ENCODE data around the gene ALOXE3.
"Not testable (repeated sequence)": the region's sequence is repeated elsewhere in the genome, so short reads cannot be mapped to it uniquely, and the experiment has no call there.

Gene ALOXE3

DNA sequence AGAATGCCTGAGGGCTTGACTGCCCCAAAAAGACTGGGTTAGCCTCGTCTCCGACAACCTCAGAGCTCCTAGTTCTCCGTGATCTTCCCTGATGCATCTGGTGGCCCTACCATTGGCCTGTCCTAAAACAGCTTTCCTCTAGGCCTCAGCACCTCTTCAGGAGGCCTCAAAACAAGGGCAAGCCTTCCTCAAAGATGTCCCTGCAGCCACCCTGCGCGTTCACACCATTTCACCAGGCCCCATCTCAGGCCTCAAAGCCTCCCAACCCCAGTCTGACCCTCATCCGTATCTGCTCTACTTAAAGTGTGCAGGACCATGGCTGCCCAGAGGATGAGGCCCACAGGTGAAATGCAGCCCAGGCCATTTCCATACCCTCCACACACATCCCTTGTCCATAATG lies 7.4 kb downstream of the ALOXE3 start:
- Mint-ChIP-seq H3K9me3 (no peaks in the 10 kb centered on the region), H3K27me3 (peaks cover 34% of the 10 kb centered on the region), H3K4me3 (peak overlapping the region; percentile 28), H3K4me1 (peaks cover 3% of the 10 kb centered on the region), H3K27ac (no peak overlapping the region), H3K36me3 (no peaks in the 10 kb centered on the region)
- ATAC-seq (ENCODE audit: low read depth) = no peak
- DNase-seq (ENCODE audit: low spot score in 2 of 2) = no peak

DNA sequence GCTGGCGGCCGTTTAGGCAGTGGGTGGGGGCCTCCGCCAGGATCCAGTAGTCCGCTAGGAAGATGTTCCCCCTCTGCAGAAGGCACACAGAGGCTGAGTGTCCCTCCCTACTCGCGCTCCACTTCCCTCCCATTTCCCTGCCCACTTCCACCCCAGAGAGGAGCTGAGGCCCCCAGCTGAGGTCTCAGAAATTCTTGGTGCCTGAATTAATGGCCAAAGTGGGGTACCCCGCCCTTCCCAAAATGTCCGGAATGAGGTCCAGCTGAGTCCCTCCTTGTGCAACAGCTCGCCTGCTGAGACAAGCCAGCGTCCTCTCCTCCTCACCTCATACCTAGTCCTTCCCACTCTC lies 7.9 kb downstream of the ALOXE3 start:
- Mint-ChIP-seq H3K4me3 (no peak overlapping the region), H3K36me3 (no peaks in the 10 kb centered on the region), H3K27ac (no peak overlapping the region), H3K4me1 (peaks cover 3% of the 10 kb centered on the region), H3K9me3 (no peaks in the 10 kb centered on the region), H3K27me3 (peaks cover 30% of the 10 kb centered on the region)
- ATAC-seq (ENCODE audit: low read depth) (no peak), DNase-seq (ENCODE audit: low spot score in 2 of 2) (no peak)

DNA sequence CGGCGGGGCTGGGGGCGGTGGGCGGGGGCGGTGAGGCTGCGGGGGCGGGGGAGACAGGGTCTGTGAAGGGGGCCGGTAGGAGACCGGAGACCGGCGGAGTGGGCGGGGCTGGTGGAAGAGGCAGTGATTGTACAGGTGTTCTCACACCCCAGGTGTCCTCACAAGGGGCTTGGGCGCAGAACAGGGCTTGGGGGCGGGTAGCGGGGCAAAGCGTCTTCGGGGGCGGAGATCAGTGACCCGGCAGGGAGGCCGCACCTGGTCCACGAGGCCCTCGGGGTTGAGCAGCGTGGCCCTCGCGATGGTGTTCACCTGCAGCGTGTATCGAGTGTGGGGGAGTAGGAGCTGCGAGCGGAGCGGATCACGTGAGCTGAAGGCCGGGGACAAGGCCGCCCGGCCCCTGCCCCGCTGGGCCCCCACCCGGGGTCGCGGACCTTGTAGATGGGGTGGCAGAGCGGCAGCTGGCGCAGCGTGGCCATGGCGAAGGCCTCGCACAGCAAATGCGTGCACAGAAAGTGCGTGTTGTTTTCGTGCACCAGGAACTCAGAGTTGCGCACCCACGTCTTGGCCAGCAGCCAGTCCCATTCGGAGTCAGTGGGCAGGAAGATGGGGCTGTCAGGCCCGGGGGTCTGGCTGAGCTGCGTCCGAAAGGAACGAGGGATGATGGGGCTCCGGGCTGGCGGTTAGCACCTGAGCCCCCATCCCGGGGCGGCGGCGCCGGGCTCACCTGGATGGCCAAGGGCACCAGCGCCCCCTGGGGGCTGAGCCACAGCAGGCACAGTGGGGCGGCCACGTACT lies 8.5 kb downstream of the ALOXE3 start:
- ATAC-seq (ENCODE audit: low read depth) = peak; percentile 97
- Mint-ChIP-seq H3K4me1 (peaks cover 7% of the 10 kb centered on the region), H3K27ac (no peak overlapping the region), H3K27me3 (peaks cover 25% of the 10 kb centered on the region), H3K36me3 (no peaks in the 10 kb centered on the region), H3K9me3 (no peaks in the 10 kb centered on the region), H3K4me3 (peak overlapping the region; percentile 55)
- DNase-seq (ENCODE audit: low spot score in 2 of 2) = peak; percentile 85 to 90

DNA sequence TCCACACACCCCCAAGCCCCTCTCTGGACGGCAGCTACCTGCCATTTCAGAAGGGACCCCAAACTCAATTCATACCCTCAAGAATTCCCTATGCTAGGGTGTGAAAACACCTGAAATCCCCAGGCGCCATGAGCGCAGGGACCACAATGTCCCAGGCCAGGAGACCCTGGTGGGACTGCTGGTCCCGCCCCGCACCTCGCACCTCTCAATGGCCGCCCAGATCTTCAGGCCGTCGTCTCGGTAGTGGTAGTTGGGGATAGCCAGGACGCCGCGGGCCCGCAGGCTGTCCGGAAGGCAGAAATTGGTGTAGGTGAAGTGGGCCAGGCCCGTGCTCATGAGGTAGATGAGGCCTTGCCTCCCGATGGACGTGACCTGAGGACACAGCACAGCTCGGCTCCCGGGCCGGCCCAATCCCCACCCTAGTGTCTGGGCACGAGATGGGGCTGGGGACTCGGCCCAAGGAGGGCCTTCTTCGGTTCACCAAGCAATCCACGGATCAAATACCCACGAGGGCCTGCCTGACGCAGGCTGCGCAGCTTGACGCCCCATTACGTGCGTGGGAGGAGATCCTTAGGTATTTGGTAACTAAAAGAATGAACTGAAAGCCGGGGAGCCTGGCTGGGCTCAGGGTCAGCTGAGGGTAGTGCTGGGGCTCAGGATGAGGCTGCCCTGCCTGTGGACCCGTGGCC lies 9.2 kb downstream of the ALOXE3 start:
- H3K27me3 Mint-ChIP-seq = peaks cover 19% of the 10 kb centered on the region
- no peaks in the 10 kb centered on the region for H3K9me3 Mint-ChIP-seq
- H3K36me3 Mint-ChIP-seq = no peaks in the 10 kb centered on the region
- ATAC-seq (ENCODE audit: low read depth) (no peak), DNase-seq (ENCODE audit: low spot score in 2 of 2) (no peak)
- no peak overlapping the region for H3K27ac Mint-ChIP-seq
- peaks cover 7% of the 10 kb centered on the region for H3K4me1 Mint-ChIP-seq
- peak overlapping the region; percentile 45 for H3K4me3 Mint-ChIP-seq

DNA sequence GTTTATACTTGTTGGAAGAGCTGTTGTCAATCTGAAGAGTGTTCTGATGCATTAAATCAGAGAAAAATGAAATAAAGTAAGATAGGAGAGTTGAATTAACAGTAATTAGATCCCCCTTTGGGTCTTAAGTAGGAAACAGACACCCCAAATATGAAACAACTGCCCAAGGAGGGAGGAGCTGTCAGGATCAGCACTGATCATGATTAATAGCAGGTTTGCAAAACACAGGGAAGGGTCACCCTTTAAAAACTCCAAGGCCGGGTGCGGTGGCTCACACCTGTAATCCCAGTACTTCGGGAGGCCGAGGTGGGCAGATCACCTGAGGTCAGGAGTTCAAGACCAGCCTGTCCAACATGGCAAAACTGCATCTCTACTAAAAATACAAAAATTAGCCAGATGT lies 11.3 kb downstream of the ALOXE3 start:
- DNase-seq (ENCODE audit: low spot score in 2 of 2) = not testable (repeated sequence)

DNA sequence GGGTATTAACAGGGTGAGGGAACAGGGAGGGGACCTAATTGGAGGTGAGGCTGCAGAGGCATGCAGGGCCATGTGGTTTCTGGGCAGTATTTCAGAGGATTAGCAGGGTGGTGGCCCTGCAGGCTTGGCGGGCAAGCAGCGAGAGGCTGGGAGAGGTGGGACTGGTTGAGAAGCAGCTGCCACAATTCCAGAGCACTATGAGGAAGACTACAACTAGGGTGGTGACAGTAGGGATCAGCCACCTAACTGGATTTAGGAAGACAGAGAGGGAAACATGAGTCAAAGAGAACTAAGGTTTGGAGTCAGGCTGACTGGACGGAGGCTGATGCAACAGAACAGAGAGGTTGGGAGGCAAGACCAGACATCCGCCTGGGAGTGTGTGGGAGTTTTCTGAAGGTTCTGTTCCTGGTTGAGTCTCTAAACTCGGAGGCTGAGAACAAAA lies 12.3 kb downstream of the ALOXE3 start:
- H3K27ac Mint-ChIP-seq = no peak overlapping the region
- H3K4me3 Mint-ChIP-seq = no peak overlapping the region
- no peaks in the 10 kb centered on the region for H3K36me3 Mint-ChIP-seq
- no peaks in the 10 kb centered on the region for H3K9me3 Mint-ChIP-seq
- H3K4me1 Mint-ChIP-seq = peaks cover 5% of the 10 kb centered on the region
- ATAC-seq (ENCODE audit: low read depth) (no peak), DNase-seq (ENCODE audit: low spot score in 2 of 2) (no peak)
- peaks cover 4% of the 10 kb centered on the region for H3K27me3 Mint-ChIP-seq

More for the DNA sequence above, 11.3 kb downstream of the ALOXE3 start:
- ATAC-seq (ENCODE audit: low read depth); H3K27ac Mint-ChIP-seq; H3K9me3 Mint-ChIP-seq; H3K36me3 Mint-ChIP-seq; H3K4me1 Mint-ChIP-seq; H3K4me3 Mint-ChIP-seq; H3K27me3 Mint-ChIP-seq: not testable (repeated sequence)

DNA sequence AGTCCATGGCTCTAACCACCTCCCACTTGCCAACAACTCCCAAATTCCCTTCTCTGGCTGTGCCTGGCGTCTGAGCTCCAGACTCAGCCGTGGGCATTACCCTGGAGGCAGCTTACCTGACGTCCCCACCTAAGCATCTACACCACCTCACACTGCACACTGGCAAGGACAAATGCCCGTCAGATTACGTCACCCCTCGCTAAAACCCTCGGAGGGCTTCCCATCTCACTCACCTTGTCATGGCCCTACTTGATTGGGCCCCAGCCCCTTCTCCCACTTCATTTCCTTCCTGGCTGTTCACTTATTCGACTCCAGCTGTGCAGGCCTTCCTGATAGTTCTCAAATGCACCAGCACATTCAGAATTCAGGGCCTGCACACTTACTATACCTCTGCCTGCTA lies 13.4 kb downstream of the ALOXE3 start:
- ATAC-seq (ENCODE audit: low read depth) (no peak), DNase-seq (ENCODE audit: low spot score in 2 of 2) (no peak)
- Mint-ChIP-seq H3K9me3 (no peaks in the 10 kb centered on the region), H3K36me3 (no peaks in the 10 kb centered on the region), H3K4me1 (peaks cover 4% of the 10 kb centered on the region), H3K4me3 (no peak overlapping the region), H3K27me3 (no peaks in the 10 kb centered on the region), H3K27ac (no peak overlapping the region)

DNA sequence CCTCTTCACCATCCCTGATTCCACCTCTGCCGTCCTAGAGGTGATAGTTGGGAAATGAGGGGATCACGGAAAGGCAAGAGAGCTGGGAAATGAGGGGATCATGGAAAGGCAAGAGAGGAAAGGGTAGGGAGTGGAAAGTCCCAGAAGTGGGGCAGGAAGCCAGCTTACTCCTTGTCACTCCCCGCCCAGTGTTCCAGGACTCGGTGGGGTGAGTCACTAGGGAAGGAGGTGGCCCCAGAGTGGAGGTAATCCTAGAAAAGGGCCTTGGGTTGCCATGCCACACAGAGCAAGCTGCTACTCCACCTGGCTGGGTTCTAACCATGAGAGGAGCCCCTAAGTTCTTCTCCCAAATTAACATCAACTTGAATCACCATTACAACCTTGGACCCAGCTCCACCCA lies 14.8 kb downstream of the ALOXE3 start:
- Mint-ChIP-seq H3K9me3 (no peaks in the 10 kb centered on the region), H3K27me3 (no peaks in the 10 kb centered on the region), H3K36me3 (no peaks in the 10 kb centered on the region), H3K4me3 (no peak overlapping the region), H3K4me1 (peaks cover 4% of the 10 kb centered on the region), H3K27ac (no peak overlapping the region)
- DNase-seq (ENCODE audit: low spot score in 2 of 2) (no peak), ATAC-seq (ENCODE audit: low read depth) (no peak)

DNA sequence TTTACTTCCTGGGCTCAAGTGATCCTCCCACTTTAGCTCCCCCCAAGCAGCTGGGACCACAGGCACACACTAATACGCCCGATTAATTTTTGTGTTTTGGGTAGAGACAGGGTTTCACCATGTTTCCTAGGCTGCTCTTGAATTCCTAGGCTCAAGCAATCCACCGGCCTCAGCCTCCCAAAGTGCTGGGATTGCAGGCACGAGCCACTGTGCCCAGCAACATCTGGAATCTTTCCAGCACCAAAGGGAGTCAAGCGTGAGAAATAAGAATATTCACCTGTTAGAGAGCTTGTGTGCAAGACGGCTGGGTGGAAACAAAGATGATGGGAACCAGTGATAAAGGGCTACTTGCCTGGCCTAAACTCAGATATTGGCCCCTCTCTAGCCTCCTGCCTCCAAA lies 16.6 kb downstream of the ALOXE3 start:
- Mint-ChIP-seq H3K4me1 (peaks cover 8% of the 10 kb centered on the region), H3K9me3 (no peaks in the 10 kb centered on the region), H3K27me3 (peaks cover 2% of the 10 kb centered on the region), H3K36me3 (no peaks in the 10 kb centered on the region), H3K4me3 (no peak overlapping the region), H3K27ac (no peak overlapping the region)
- no peak for DNase-seq (ENCODE audit: low spot score in 2 of 2)
- no peak for ATAC-seq (ENCODE audit: low read depth)

DNA sequence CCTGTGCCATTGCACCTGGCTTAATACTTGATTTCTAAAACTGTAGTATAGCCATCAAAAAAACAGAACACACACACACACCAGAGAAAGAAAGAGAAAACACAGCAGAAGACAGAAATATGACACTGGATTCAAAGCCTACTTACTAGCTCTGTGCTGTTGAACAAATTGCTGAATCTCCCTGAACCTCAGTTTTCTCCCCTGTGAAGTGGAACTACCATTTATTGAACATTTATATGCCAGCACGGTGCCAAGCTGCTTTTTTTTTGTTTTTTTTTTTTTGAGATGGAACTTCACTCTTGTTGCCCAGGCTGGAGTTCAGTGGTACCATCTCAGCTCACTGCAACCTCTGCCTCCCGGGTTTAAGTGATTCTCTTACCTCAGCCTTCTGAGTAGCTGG lies 17.6 kb downstream of the ALOXE3 start:
- no peak for ATAC-seq (ENCODE audit: low read depth)
- H3K27ac Mint-ChIP-seq = no peak overlapping the region

DNA sequence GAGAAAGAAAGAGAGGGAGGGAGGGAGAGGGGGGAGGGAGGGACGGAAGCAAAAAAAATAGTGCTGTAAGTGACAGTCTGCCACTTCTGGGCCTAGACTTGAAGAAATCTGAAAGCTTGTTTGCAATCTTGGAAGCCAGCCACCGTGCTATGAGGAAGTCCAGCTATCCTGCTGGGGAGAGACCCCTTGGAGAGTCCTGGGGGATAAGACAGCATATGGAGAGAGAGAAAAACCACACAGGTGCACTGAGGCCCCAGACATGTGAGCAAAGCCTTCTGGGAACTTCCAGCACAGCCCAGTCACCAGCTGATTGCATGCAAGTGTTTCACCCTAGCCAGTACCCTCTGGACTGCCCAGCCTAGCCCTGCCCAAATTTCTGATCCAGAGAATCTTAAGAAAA lies 18.2 kb downstream of the ALOXE3 start:
- no peak for ATAC-seq (ENCODE audit: low read depth)
- H3K4me3 Mint-ChIP-seq = no peak overlapping the region
- H3K27me3 Mint-ChIP-seq = peaks cover 2% of the 10 kb centered on the region

More for the DNA sequence above, 17.6 kb downstream of the ALOXE3 start:
- no peak for DNase-seq (ENCODE audit: low spot score in 2 of 2)
- H3K4me1 Mint-ChIP-seq = peaks cover 8% of the 10 kb centered on the region
- H3K36me3 Mint-ChIP-seq = no peaks in the 10 kb centered on the region
- peaks cover 2% of the 10 kb centered on the region for H3K27me3 Mint-ChIP-seq
- no peaks in the 10 kb centered on the region for H3K9me3 Mint-ChIP-seq
- no peak overlapping the region for H3K4me3 Mint-ChIP-seq

DNA sequence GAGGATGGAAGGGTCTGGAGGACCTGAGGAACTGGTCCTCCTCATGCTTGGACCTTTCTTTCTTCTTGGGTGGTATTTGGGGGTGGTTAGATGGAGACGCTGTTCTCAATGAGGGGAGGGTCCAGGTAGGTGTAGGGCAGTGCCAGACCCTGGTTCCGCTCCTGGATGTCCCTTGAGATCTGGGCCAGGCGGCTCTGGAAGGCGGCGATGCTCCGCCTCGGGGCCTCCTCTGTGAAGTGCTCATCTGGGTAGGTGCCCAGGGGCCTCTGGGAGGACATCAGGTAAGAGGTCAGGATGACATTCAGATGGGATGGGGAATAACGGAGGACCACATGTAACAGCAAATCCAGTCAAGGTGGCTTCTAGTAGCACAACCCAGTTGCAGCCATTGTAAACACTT lies 21.8 kb downstream of the ALOXE3 start:
- Mint-ChIP-seq H3K27me3 (peaks cover 2% of the 10 kb centered on the region), H3K4me1 (peaks cover 14% of the 10 kb centered on the region), H3K27ac (no peak overlapping the region), H3K9me3 (no peaks in the 10 kb centered on the region), H3K4me3 (no peak overlapping the region), H3K36me3 (no peaks in the 10 kb centered on the region)
- ATAC-seq (ENCODE audit: low read depth) (no peak), DNase-seq (ENCODE audit: low spot score in 2 of 2) (no peak)

More for the DNA sequence above, 18.2 kb downstream of the ALOXE3 start:
- H3K27ac Mint-ChIP-seq = no peak overlapping the region
- H3K9me3 Mint-ChIP-seq = no peaks in the 10 kb centered on the region
- no peaks in the 10 kb centered on the region for H3K36me3 Mint-ChIP-seq
- no peak for DNase-seq (ENCODE audit: low spot score in 2 of 2)
- H3K4me1 Mint-ChIP-seq = peaks cover 5% of the 10 kb centered on the region

DNA sequence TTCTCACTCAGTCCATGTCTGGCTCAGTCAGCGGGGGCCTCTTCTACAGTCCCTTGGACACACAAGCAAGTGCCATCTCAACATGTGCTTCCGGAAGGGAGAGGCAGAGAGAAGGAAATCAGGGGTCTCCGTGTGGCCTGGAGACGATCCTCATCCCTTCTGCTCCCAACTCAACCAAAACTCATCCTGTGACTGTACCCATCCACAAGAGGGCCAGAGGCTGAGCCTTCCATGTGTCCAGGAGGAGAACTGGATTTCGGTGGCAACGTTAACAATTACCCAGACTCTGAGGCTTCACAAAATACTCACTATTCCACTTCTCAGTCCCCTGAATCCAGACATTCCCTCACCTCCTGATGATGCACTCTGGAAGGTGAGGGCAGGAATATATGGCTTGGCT lies 23.0 kb downstream of the ALOXE3 start:
- Mint-ChIP-seq H3K4me1 (peaks cover 26% of the 10 kb centered on the region), H3K4me3 (no peak overlapping the region), H3K27me3 (peaks cover 2% of the 10 kb centered on the region), H3K9me3 (no peaks in the 10 kb centered on the region), H3K27ac (no peak overlapping the region), H3K36me3 (no peaks in the 10 kb centered on the region)
- DNase-seq (ENCODE audit: low spot score in 2 of 2) (no peak), ATAC-seq (ENCODE audit: low read depth) (no peak)

DNA sequence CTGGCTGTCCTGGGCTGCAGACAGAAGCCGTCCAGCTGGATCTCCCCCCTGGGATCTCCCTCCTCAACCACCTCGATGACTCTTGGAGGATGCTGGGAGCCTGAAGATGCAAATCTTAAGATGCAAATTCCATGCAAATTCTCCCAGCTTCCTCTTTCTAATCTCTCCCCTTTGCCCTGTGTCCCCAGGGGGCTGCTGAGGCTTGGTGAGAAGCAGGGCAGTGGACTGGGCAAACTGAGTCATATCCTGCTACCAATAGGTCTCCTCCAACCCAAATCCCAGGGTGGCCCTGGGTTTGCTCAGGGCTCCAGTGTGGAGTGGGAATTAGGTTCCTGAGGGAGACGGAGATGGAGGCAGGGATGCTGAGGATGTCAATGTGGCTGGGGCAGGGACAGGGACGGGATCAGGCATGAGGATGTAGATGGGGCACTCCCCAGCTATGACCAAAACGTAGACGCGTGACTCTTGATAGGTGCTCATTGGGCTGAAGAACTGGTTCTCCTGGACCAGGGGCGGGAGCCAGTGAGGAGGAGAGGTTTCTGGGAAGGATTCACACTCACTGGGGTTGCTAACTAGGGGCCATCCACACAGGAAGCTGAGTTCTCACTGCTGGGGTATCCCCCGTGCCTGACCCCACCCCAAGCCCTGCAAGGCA lies 27.2 kb downstream of the ALOXE3 start:
- peak overlapping the region; percentile 71 for H3K4me3 Mint-ChIP-seq
- no peaks in the 10 kb centered on the region for H3K9me3 Mint-ChIP-seq
- H3K27ac Mint-ChIP-seq = peak overlapping the region; percentile 87
- H3K4me1 Mint-ChIP-seq = peaks cover 34% of the 10 kb centered on the region
- H3K27me3 Mint-ChIP-seq = peaks cover 5% of the 10 kb centered on the region
- ATAC-seq (ENCODE audit: low read depth) = peak; percentile 93
- no peaks in the 10 kb centered on the region for H3K36me3 Mint-ChIP-seq
- peak; percentile 59 to 74 for DNase-seq (ENCODE audit: low spot score in 2 of 2)

Data from memory B cell (primary cell).